M059J (cell line): ENCODE measurements around the gene INVS. TPM values are rescaled to one million over a fixed set of nuclear protein-coding genes. Genes with fewer than 3 reads are reported as not detected.
A peak's percentile ranks its signal among the peaks of the same experiment; 100 is the strongest.
"Not testable (repeated sequence)": the region's sequence is repeated elsewhere in the genome, so short reads cannot be mapped to it uniquely, and the experiment has no call there.

Source experiments
- DNase-seq: peaks from one replicate; pipeline ENCODE4 v3.0.0-alpha.2; 2012; ENCODE audit warnings: low read depth
- total RNA-seq: library from RNA; depleted of rRNA; stranded (reverse); fragments of >200 nt; shearing (Covaris generic); gene quantifications from 2 replicates; pipeline ENCODE4 v1.2.3, GENCODE V29; 2014

INVS gene
- total RNA-seq, 1 experiment from 2014 or later, result 11.9 TPM

DNA sequence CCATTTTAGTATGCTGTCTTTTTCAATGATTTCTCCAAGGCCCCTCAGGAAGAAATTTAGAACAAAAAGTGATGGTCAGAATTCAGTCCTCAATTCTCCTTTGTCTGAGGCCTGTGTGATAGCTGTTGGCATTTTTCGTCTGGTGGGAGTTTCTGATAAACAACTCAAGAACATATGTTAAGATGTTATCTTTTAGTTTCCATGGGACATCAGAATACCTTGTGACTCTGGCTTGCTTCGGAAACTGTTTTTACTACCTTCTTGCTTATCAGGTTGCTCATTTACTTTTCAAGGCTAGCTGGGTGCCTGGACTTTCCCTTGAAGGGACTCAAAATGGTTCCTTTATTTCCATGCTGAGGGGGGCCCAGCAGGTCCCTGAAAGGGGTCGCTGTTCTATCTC lies 97.2 kb downstream of the INVS start:
- DNase-seq, result no peak

GRCh38 chr9:100196828-100197227 lies 97.8 kb downstream of the INVS start:
- DNase-seq, result no peak

GRCh38 chr9:100197553-100197952 lies 98.5 kb downstream of the INVS start:
- DNase-seq, result no peak

GRCh38 chr9:100202806-100203205 lies 103.8 kb downstream of the INVS start:
- no peak for DNase-seq

DNA sequence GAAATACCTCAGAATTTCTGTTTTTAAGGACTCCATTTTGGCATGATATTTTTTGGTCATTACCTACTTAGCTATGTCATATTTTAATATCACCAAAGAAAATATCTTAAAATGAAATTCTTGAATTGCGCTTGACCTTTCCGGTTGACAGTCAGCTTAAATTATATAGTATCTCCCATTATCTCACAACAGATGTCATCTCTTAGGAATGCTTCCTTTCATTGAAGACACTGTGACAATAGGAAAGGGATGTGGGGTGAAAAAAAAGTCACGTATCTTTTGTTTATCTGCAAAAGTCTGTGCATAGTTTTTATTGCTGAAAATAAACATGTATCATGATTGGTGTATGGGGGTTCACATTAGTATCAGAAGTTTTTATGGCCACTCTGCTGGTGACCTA lies 105.8 kb downstream of the INVS start:
- DNase-seq, result no peak

GRCh38 chr9:100206899-100207298 lies 107.9 kb downstream of the INVS start:
- DNase-seq, result peak; percentile 59

- DNase-seq, result no peak
Measured at GRCh38 chr9:100208673-100209072, 109.6 kb downstream of the INVS start.

DNA sequence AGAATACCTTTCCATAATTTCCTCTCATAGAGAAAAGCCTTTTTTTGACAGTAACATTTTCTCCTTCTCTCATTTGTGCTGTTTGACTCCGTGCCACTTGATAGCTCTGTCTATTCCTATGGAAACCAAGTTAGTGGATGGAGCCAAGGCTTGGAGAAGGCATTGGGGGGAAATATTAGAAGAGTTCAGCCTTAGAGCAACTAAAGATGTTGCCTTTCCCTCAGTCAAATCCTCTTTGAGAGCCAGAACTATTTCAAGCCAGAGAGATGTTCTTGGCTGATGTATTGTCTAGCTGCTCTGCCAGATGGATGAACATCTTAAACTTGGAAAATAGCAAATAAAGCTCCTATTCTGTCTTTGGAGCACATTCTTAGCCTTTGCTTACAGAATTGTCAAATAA lies 112.4 kb downstream of the INVS start:
- DNase-seq, result no peak

- peak; percentile 60 for DNase-seq
Measured at GRCh38 chr9:100213730-100214477, 114.9 kb downstream of the INVS start.

DNA sequence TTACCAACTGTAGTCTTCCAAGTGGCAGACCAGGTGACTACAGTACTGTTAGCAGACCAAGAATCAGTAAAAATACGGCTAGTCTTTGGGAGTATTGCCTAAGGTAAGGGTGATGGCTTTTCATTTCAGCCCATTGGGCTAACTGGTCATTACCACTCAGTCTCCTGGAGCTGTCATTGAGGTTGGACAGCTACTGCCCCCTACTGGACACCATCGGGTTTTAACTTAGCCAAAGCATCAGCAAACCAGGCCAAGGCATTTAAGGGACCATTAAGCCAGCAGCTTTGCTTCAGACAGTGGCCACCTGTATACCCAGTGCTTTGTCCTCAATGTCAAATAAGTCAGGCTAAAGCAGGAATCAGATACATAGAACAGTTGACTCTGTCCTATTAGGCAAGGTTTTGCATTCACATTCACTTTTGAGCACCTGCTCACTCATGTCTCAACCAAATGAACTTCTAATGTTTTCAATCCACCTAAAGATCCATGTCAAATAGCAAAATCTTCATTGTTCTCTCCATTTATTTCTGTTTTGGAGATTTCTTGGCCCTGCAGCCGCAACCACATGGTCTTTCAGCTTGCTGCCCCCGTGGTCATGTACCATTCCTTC lies 117.2 kb downstream of the INVS start:
- DNase-seq, result peak; percentile 58

- DNase-seq, result no peak
Measured at GRCh38 chr9:100217536-100217935, 118.5 kb downstream of the INVS start.

- DNase-seq, result no peak
Measured at GRCh38 chr9:100219347-100219746, 120.3 kb downstream of the INVS start.

GRCh38 chr9:100220936-100221335 lies 121.9 kb downstream of the INVS start:
- no peak for DNase-seq

DNA sequence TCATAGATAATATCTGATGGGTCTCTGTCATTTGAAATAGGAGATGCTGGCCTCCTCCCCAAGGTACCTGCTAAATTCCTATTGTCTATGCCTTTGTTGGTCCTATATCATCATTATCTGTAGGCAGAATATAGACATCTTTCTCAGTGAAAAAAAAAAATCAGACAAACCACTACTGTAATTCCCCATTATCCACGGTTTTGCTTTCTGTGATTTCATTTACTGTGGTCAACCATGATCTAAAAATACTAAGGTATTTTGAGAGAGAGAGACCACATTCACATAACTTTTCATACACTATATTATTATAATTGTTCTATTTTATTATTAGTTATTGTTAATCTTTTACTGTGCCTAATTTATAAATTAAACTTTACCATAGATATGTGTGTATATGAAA lies 122.5 kb downstream of the INVS start:
- DNase-seq, result no peak

GRCh38 chr9:100222674-100223073 lies 123.6 kb downstream of the INVS start:
- DNase-seq, result peak; percentile 64

GRCh38 chr9:100227636-100228035 lies 128.6 kb downstream of the INVS start:
- no peak for DNase-seq

DNA sequence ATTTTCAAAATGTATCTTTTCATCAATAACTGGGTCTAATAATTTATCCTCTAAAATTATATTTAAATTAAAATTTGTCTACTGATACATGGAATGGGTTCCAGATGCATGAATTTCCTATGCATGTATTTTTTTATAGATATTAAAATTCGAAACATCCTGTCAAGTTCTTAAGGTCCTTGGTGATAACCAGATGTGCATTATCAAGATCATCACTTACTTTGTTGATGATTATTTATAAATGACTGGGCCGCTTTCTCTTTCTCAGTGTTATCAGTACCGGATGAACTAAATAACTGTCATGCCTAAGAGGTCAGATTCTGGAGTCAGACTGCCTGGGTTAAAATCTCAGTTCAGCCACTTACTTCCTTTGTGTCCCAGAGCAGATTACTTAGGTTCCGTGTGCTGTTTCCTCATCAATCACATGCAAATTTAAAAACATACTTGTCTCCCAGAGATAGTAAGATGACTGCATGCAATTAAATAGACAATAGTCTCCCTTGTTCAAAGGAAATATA lies 129.4 kb downstream of the INVS start:
- no peak for DNase-seq

DNA sequence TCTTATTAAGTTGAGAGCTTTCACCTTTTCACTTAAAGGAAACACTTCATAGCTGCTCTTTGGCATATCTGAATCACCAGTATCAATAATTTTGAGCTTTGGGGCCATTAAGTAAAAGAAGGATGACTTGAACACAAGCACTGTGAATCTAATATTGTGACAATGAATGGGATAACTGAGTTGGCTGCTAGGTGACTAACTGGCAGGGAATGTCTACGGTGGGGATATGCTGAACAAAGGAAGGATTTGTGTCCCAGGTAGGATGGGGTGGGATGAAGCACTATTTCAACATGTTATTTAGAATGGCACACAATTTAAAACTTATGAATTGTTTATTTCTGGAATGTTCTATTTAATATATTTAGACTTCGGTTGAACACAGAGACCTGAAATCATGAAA lies 130.1 kb downstream of the INVS start:
- DNase-seq, result no peak

- no peak for DNase-seq
Measured at GRCh38 chr9:100229561-100229960, 130.5 kb downstream of the INVS start.

DNA sequence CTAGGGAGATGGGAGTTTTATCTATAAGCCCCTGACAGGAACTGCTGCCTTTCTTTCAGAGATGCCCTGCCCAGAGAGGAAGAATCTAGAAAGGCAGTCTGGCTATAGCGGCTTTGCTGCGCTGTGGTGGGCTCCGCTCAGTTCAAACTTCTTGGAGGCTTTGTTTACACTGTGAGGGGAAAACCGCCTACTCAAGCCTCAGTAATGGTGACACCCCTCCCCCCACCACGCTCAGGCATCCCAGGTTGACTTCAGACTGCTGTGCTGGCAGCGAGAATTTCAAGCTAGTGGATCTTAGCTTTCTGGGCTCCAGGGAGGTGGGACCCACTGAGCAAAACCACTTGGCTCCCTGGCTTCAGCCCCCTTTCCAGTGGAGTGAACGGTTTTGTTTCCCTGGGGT lies 137.9 kb downstream of the INVS start:
- DNase-seq, result not testable (repeated sequence)

GRCh38 chr9:100240512-100240911 lies 141.5 kb downstream of the INVS start:
- DNase-seq, result no peak

DNA sequence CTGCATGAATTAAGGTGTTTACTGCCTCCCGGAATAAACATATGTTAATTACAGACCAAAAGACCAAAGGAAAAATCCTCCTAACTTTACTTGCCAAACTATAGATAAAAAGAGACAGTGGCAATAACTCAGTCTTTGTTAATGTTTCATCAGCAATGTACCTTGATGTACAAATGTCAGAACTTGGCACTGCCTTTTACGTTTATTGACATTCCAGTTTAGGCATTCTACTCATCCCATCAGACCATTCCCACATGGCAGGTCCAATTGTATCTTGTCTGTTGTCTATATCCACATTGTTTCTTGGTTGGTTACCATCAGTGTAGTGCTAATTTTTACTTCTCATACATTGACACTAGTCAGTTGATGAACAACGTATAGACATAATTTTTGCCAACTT lies 168.2 kb downstream of the INVS start:
- no peak for DNase-seq

DNA sequence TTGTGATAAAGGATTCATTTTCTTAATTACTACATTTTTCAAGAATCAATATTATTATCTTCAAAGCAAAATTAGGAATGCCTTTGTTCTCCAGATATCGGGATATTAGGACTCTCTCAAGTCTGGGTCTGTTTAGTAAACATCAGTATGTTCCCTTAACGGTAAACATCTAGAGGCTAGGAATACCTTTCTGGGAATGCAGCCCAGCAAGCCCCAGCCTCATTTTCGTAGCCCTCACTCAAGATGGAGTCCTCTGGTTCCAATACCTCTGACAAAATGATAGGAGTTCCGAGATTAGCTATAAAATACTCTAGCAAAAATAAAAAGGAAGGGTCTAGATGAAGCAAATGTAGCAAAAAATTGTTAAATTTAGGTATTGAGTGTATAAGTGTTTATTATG lies 169.2 kb downstream of the INVS start:
- no peak for DNase-seq
